ENCODE measurements around the gene MED26. TPM values are rescaled to one million over a fixed set of nuclear protein-coding genes. Genes with fewer than 3 reads are reported as not detected.

MED26 gene
- total RNA-seq, 1 experiment from 2014 or later, result 11.4 TPM

- Histone ChIP-seq H3K27ac (ENCODE audit: insufficient read length, low read depth, low read length) (no peak overlapping the region), H2BK120ac (ENCODE audit: low read depth, low read length, poor library complexity, severe bottlenecking) (no peak overlapping the region), H2AFZ (ENCODE audit: low read length) (no peak overlapping the region), H3K9ac (ENCODE audit: extremely low read depth, insufficient read length, low read length) (no peak overlapping the region), H3K4me1 (ENCODE audit: insufficient read depth, low read length) (no peaks in the 10 kb centered on the region), H4K8ac (replicated peaks; ENCODE audit: insufficient read length, low read depth, low read length) (no peak overlapping the region), H4K5ac (ENCODE audit: insufficient read length, low read depth, low read length) (no peak overlapping the region), H2BK12ac (ENCODE audit: insufficient read length, low read depth, low read length) (no peak overlapping the region), H3K9me3 (ENCODE audit: control insufficient read depth, low read depth, low read length) (no peaks in the 10 kb centered on the region), H4K91ac (ENCODE audit: insufficient read length, low read depth, low read length) (no peak overlapping the region), H3K79me1 (ENCODE audit: insufficient read depth, low read depth, low read length, poor library complexity, severe bottlenecking) (peaks cover 10% of the 10 kb centered on the region), H2BK5ac (ENCODE audit: insufficient read length, low read length) (no peak overlapping the region), H2AK5ac (ENCODE audit: insufficient read length, low read length) (no peak overlapping the region), H4K20me1 (ENCODE audit: control insufficient read depth, insufficient read depth, insufficient read length) (no peaks in the 10 kb centered on the region), H3K14ac (ENCODE audit: insufficient read depth, low read length) (no peak overlapping the region), H3K56ac (ENCODE audit: insufficient read length, low read depth, low read length) (no peak overlapping the region), H3T11ph (ENCODE audit: low read length) (no peak overlapping the region), H3K79me2 (ENCODE audit: insufficient read depth, low read length) (no peaks in the 10 kb centered on the region; the same call in 1 of the 2 replicates), H2BK15ac (ENCODE audit: low read depth, low read length) (no peak overlapping the region), H3K23me2 (ENCODE audit: insufficient read length, low read depth, low read length, poor library complexity, severe bottlenecking) (no peaks in the 10 kb centered on the region), H3K23ac (ENCODE audit: insufficient read length, low read depth, low read length) (no peak overlapping the region), H3K27me3 (ENCODE audit: insufficient read depth, low read length) (no peaks in the 10 kb centered on the region), H3K4ac (ENCODE audit: low read depth, low read length) (no peak overlapping the region), H3K18ac (ENCODE audit: insufficient read length, low read depth, low read length) (no peak overlapping the region), H2BK20ac (ENCODE audit: low read depth, low read length, poor library complexity, severe bottlenecking) (no peak overlapping the region), H3K4me2 (ENCODE audit: insufficient read depth, insufficient read length, low read length) (no peak overlapping the region)
- no peak for DNase-seq
- no peaks in the 10 kb centered on the region for H3K4me1 Mint-ChIP-seq
- no peak overlapping the region for H3K4me3 Mint-ChIP-seq
- TF ChIP-seq CTCF (conservative IDR thresholded peaks at IDR 0.05), result no peak
- peak overlapping the region in 1 of 3 experiments; percentile 45; a peak in 2 of 7 replicates for H3K27ac Mint-ChIP-seq
- H3K36me3 Mint-ChIP-seq (ENCODE audit: insufficient read depth in 1 of 3, low read depth in 3 of 3), result peaks cover 17 to 61% (median 28%) of the 10 kb centered on the region in 3 experiments
- no peaks in the 10 kb centered on the region for H3K27me3 Mint-ChIP-seq (ENCODE audit: low read depth)
- H3K9me3 Mint-ChIP-seq, result no peaks in the 10 kb centered on the region
These were observed 9.5 kb upstream of the MED26 start for GRCh38 chr19:16637535-16637934.
